Parathyroid adenoma (tissue), 2 donors: ENCODE results near the gene LARP4B.
A peak's percentile ranks its signal among the peaks of the same experiment; 100 is the strongest.

Experiments used
- H2AFZ ChIP-seq: fragments of 300-600 bp; sonication (generic); one replicate; pipeline ENCODE4 v1.7.0; 2017; ENCODE audit warnings: antibody characterized with exemption, mild to moderate bottlenecking
- H3K27ac ChIP-seq: fragments of 300-600 bp; sonication (generic); one replicate; pipeline ENCODE4 v1.7.0; 2017
- H3K27me3 ChIP-seq: fragments of 300-600 bp; sonication (generic); one replicate; pipeline ENCODE4 v1.7.0; 2017; ENCODE audit warnings: low read length; ENCODE audit not compliant: control insufficient read depth, insufficient read depth
- H3K36me3 ChIP-seq: fragments of 300-600 bp; sonication (generic); one replicate; pipeline ENCODE4 v1.7.0; 2017; ENCODE audit warnings: low read length; ENCODE audit not compliant: control insufficient read depth, insufficient read depth
- H3K4me1 ChIP-seq: fragments of 300-600 bp; sonication (generic); one replicate; pipeline ENCODE4 v1.7.0; 2017; ENCODE audit warnings: control low read depth
- H3K4me2 ChIP-seq: fragments of 300-600 bp; sonication (generic); one replicate; pipeline ENCODE4 v1.7.0; 2017; ENCODE audit warnings: low read length
- H3K4me3 ChIP-seq: fragments of 300-600 bp; sonication (generic); one replicate; pipeline ENCODE4 v1.7.0; 2017; ENCODE audit warnings: low read depth, low read length
- H3K79me2 ChIP-seq: fragments of 300-600 bp; sonication (generic); one replicate; pipeline ENCODE4 v1.7.0; 2017; ENCODE audit warnings: control low read depth
- H3K9ac ChIP-seq: fragments of 300-600 bp; sonication (generic); one replicate; pipeline ENCODE4 v1.7.0; 2017; ENCODE audit warnings: mild to moderate bottlenecking
- H3K9me3 ChIP-seq: fragments of 300-600 bp; sonication (generic); one replicate; pipeline ENCODE4 v1.7.0; 2017; ENCODE audit warnings: low read length; ENCODE audit not compliant: control insufficient read depth
- TF ChIP-seq, protein P1 (sequence below): fragments of 300-600 bp; sonication (generic); IDR thresholded peaks from one replicate; pipeline ENCODE4 v1.7.0; 2017; ENCODE audit warnings: antibody characterized with exemption, mild to moderate bottlenecking
- donor health status: primary hyperparathyroidism.

The LARP4B gene

DNA sequence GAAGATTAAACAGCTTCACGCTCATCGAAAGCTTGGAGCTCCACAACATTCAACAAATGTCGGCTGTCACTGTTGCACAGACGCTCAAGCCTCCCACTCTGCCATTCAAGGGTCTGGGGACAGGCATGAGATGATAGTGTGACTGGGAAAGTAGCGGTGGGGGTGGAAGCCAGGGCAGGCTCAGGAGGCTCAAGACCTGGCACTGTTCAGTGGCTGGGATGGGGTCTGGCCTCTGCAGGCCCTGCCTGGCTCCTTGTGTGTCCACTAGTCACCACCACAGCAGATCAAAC, 43.2 kb upstream of the LARP4B start:
- Histone ChIP-seq H3K4me2 (no peak overlapping the region), H3K4me1 (peaks cover 17% of the 10 kb centered on the region), H3K27me3 (no peaks in the 10 kb centered on the region), H2AFZ (no peak overlapping the region), H3K36me3 (no peaks in the 10 kb centered on the region), H3K4me3 (no peak overlapping the region), H3K9me3 (no peaks in the 10 kb centered on the region), H3K79me2 (no peaks in the 10 kb centered on the region), H3K9ac (no peak overlapping the region), H3K27ac (no peak overlapping the region)
- TF ChIP-seq, protein P1, sequence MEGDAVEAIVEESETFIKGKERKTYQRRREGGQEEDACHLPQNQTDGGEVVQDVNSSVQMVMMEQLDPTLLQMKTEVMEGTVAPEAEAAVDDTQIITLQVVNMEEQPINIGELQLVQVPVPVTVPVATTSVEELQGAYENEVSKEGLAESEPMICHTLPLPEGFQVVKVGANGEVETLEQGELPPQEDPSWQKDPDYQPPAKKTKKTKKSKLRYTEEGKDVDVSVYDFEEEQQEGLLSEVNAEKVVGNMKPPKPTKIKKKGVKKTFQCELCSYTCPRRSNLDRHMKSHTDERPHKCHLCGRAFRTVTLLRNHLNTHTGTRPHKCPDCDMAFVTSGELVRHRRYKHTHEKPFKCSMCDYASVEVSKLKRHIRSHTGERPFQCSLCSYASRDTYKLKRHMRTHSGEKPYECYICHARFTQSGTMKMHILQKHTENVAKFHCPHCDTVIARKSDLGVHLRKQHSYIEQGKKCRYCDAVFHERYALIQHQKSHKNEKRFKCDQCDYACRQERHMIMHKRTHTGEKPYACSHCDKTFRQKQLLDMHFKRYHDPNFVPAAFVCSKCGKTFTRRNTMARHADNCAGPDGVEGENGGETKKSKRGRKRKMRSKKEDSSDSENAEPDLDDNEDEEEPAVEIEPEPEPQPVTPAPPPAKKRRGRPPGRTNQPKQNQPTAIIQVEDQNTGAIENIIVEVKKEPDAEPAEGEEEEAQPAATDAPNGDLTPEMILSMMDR, result no peak

DNA sequence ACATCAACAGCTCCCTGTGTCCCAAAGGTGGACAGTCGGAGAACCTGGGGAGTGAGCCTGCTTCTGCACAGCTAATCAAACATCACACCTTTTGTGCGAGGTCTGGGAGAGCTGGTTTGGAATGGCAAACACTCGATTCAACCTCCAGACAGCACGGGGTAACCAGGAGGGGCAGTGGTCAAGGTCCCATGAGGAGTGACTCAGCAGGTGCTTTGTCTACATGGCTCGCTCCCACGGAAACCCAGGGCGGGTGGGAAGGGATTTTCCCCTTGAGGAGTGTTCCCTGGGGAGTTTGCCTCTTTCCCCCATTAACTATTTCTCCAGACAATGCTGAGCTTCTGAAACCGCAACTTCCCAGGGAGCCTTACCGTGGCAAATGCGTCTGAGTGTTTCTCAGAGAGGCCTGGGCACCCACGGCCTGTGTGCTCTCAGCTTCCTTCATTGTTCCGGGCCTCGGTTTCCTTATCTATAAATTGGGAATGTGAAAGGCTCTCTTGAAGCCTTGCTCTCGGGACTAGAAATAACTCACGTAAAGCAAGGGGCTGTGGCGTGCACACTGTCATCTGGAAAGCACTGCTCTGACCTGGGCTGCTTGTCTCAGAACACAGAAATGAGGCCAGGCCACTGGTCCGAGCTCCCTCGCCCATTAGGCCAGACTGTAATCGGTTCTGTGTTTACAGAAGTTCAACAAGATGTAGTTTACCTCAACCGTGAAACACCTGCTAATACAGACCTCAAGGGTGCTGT, 42.7 kb upstream of the LARP4B start:
- TF ChIP-seq, protein P1, result no peak
- peak overlapping the region; percentile 5 for H2AFZ ChIP-seq
- H3K9me3 ChIP-seq, result no peaks in the 10 kb centered on the region
- H3K27me3 ChIP-seq, result no peaks in the 10 kb centered on the region
- H3K9ac ChIP-seq, result no peak overlapping the region
- H3K4me1 ChIP-seq, result peaks cover 21% of the 10 kb centered on the region
- no peaks in the 10 kb centered on the region for H3K79me2 ChIP-seq
- no peaks in the 10 kb centered on the region for H3K36me3 ChIP-seq
- H3K4me3 ChIP-seq, result no peak overlapping the region
- H3K4me2 ChIP-seq, result no peak overlapping the region
- H3K27ac ChIP-seq, result no peak overlapping the region

DNA sequence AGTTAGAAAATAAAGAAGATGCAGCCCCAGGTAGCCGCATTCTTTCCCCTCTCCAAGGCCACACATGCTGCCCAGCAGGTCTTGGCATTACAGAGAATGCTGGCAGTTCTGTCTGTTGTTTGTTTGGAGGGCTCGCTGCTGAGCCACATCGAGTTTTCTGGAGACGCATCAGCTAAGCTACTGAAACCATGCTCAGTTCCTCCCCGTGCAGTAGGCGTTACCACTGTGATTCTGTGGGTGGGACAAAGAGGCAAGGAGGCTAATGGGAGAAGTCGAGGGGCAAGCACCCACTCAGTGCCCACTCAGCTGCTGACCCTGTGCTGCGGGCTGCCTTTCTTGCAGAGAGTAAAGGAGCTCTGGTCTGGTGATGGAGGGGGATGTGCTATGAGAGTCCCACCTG, 41.3 kb upstream of the LARP4B start:
- Histone ChIP-seq H3K79me2 (no peaks in the 10 kb centered on the region), H3K27me3 (no peaks in the 10 kb centered on the region), H3K27ac (no peak overlapping the region), H3K9me3 (no peaks in the 10 kb centered on the region), H3K9ac (no peak overlapping the region), H3K4me3 (no peak overlapping the region), H3K4me2 (no peak overlapping the region), H3K4me1 (peaks cover 21% of the 10 kb centered on the region), H3K36me3 (no peaks in the 10 kb centered on the region), H2AFZ (no peak overlapping the region)
- TF ChIP-seq, protein P1, result no peak

DNA sequence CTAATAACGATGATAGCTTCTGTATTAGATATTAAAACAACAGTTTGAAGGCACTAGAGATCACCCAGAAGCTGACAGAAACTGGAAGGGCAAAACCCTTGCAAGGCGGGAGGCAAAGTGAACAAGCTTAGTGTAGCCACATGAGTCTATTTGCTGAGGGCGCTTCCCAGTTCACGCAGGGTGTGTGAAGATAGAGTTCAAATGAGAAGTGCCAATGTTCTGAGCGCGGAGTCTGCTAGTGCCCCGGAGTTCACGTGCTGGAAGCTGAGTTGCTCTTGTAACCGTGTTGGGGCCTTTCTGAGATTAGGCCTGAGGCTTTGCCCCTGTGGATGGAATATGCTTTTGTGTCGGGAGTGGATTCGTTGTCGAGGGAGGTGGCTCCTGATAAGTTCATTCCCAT, 40.1 kb upstream of the LARP4B start:
- no peak overlapping the region for H2AFZ ChIP-seq
- H3K27me3 ChIP-seq, result no peaks in the 10 kb centered on the region
- H3K9ac ChIP-seq, result no peak overlapping the region
- no peaks in the 10 kb centered on the region for H3K36me3 ChIP-seq
- H3K27ac ChIP-seq, result no peak overlapping the region
- H3K79me2 ChIP-seq, result no peaks in the 10 kb centered on the region
- peaks cover 21% of the 10 kb centered on the region for H3K4me1 ChIP-seq
- TF ChIP-seq, protein P1, result no peak
- H3K4me3 ChIP-seq, result peak overlapping the region; percentile 17
- no peak overlapping the region for H3K4me2 ChIP-seq
- H3K9me3 ChIP-seq, result no peaks in the 10 kb centered on the region

DNA sequence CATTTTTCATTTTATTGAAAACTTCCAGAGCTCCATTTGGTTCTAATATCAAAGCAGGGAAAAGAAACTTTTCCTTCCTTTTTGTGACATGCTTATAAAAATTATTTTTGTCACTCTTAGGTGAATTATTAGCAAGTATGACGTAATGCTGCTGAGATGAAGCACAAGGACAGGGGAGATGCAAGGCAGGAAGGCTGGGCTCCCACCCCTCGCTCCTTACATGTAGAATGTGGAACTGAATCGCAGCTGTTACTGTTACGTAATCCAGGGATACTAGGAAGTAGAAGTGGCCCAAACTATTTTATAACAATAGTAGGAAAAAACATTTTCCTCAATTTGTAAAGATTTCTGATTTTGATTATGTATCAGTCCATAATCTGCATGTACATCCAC, 39.6 kb upstream of the LARP4B start:
- Histone ChIP-seq H3K4me3 (peak overlapping the region; percentile 31), H3K36me3 (no peaks in the 10 kb centered on the region), H2AFZ (peak overlapping the region; percentile 67), H3K9ac (no peak overlapping the region), H3K27ac (peak overlapping the region; percentile 64), H3K9me3 (no peaks in the 10 kb centered on the region), H3K4me2 (peak overlapping the region; percentile 66), H3K27me3 (no peaks in the 10 kb centered on the region), H3K79me2 (no peaks in the 10 kb centered on the region), H3K4me1 (peaks cover 21% of the 10 kb centered on the region)
- TF ChIP-seq, protein P1, result no peak
